Measurements from ENCODE around the gene MRPL21. TPM values are rescaled to one million over a fixed set of nuclear protein-coding genes. Genes with fewer than 3 reads are reported as not detected.

MRPL21 gene
- total and polyA plus RNA-seq, 2 experiments from 2014 or later: 62.4 to 232 TPM

GRCh38 chr11:68896171-68896959, 7.3 kb downstream of the MRPL21 start:
- TF ChIP-seq ZNF114 (CRISPR knock-in tag; IDR thresholded peaks at IDR 0.05): no peak
- no peak for TF ChIP-seq NANOG (IDR thresholded peaks at IDR 0.05; ENCODE audit: borderline replicate concordance)
- no peak for TF ChIP-seq ZNF331 (CRISPR knock-in tag; IDR thresholded peaks at IDR 0.05; ENCODE audit: low read depth)
- TF ChIP-seq CTCF (conservative IDR thresholded peaks at IDR 0.05; ENCODE audit: low read depth in 2 of 2): no peak
- no peak for TF ChIP-seq POLR2AphosphoS5 (IDR thresholded peaks at IDR 0.05; ENCODE audit: low read depth)
- TF ChIP-seq CREB1 (CRISPR knock-in tag; IDR thresholded peaks at IDR 0.05; ENCODE audit: low read depth): no peak
- TF ChIP-seq JUNB (IDR thresholded peaks at IDR 0.05; ENCODE audit: unreplicated experiment): no peak
- no peak for TF ChIP-seq STAT1 (IDR thresholded peaks at IDR 0.05; ENCODE audit: unreplicated experiment)
- H3K4me2 ChIP-seq: no peak overlapping the region
- H3K4me1 ChIP-seq (ENCODE audit: insufficient read depth): no peaks in the 10 kb centered on the region
- H3K4me1 Mint-ChIP-seq: peaks cover 4% of the 10 kb centered on the region; the same call in 2 of the 3 replicates
- H3K27me3 ChIP-seq (ENCODE audit: insufficient read depth): no peaks in the 10 kb centered on the region
- ATAC-seq (no peak), DNase-seq (ENCODE audit: low spot score) (no peak)
- H3K4me3 ChIP-seq: no peak overlapping the region
- no peak overlapping the region for H3K4me3 Mint-ChIP-seq
- H3K79me2 ChIP-seq (replicated peaks; ENCODE audit: insufficient read depth): peaks cover 20% of the 10 kb centered on the region
- H3K36me3 Mint-ChIP-seq (ENCODE audit: low read depth): peaks cover 68% of the 10 kb centered on the region
- H3K9me3 Mint-ChIP-seq: no peaks in the 10 kb centered on the region
- no peak overlapping the region for H2AFZ ChIP-seq
- 0 out of 2 replicates have a peak, but pooled peaks cover 2% of the 10 kb centered on the region for H3F3A ChIP-seq (replicated peaks; ENCODE audit: low read depth)
- no peaks in the 10 kb centered on the region for H3K9me2 ChIP-seq (ENCODE audit: insufficient read depth)
- peaks cover 2% of the 10 kb centered on the region for H3K27me3 Mint-ChIP-seq (ENCODE audit: insufficient read depth, low read depth, poor library complexity)
- H4K20me1 ChIP-seq (replicated peaks; ENCODE audit: insufficient read depth): peaks cover 23% of the 10 kb centered on the region
- no peak overlapping the region for H3K27ac Mint-ChIP-seq
- no peak overlapping the region for H3K27ac ChIP-seq (ENCODE audit: low read depth)
- H3K36me3 ChIP-seq (ENCODE audit: insufficient read depth): peaks cover 33% of the 10 kb centered on the region

GRCh38 chr11:68893282-68893681, 10.3 kb downstream of the MRPL21 start:
- peaks cover 32% of the 10 kb centered on the region for H4K20me1 ChIP-seq (replicated peaks; ENCODE audit: insufficient read depth)
- DNase-seq (ENCODE audit: low spot score): no peak
- no peak overlapping the region for H3K4me3 ChIP-seq
- H3K79me2 ChIP-seq (replicated peaks; ENCODE audit: insufficient read depth): no peaks in the 10 kb centered on the region
- no peaks in the 10 kb centered on the region for H3K9me2 ChIP-seq (ENCODE audit: insufficient read depth)
- Mint-ChIP-seq H3K27me3 (ENCODE audit: insufficient read depth, low read depth, poor library complexity) (peaks cover 8% of the 10 kb centered on the region), H3K9me3 (no peaks in the 10 kb centered on the region), H3K4me1 (peaks cover 8% of the 10 kb centered on the region), H3K4me3 (no peak overlapping the region), H3K27ac (no peak overlapping the region), H3K36me3 (ENCODE audit: low read depth) (peaks cover 59% of the 10 kb centered on the region)
- no peak overlapping the region for H3K27ac ChIP-seq (ENCODE audit: low read depth)
- peaks cover 26% of the 10 kb centered on the region for H3K36me3 ChIP-seq (ENCODE audit: insufficient read depth)
- no peaks in the 10 kb centered on the region for H3K27me3 ChIP-seq (ENCODE audit: insufficient read depth)
- no peak for ATAC-seq
- TF ChIP-seq ETS1 (IDR thresholded peaks at IDR 0.05) (no peak), CTCF (conservative IDR thresholded peaks at IDR 0.05; ENCODE audit: low read depth in 2 of 2) (no peak), EZH2 (IDR thresholded peaks at IDR 0.05; ENCODE audit: low read depth, unreplicated experiment) (no peak), JUNB (IDR thresholded peaks at IDR 0.05; ENCODE audit: unreplicated experiment) (no peak), ZNF114 (CRISPR knock-in tag; IDR thresholded peaks at IDR 0.05) (no peak), POLR2AphosphoS5 (IDR thresholded peaks at IDR 0.05; ENCODE audit: low read depth) (no peak), STAT1 (IDR thresholded peaks at IDR 0.05; ENCODE audit: unreplicated experiment) (no peak)
- no peak overlapping the region for H3K4me2 ChIP-seq
- no peak overlapping the region for H2AFZ ChIP-seq
- H3K4me1 ChIP-seq (ENCODE audit: insufficient read depth): peaks cover 6% of the 10 kb centered on the region; the same call in 1 of the 2 replicates
- H3F3A ChIP-seq (replicated peaks; ENCODE audit: low read depth): 0 out of 2 replicates have a peak, but pooled peaks cover 6% of the 10 kb centered on the region

All from GM23338 (cell line).